ENCODE results near the gene LCE1E.

LCE1E gene

DNA sequence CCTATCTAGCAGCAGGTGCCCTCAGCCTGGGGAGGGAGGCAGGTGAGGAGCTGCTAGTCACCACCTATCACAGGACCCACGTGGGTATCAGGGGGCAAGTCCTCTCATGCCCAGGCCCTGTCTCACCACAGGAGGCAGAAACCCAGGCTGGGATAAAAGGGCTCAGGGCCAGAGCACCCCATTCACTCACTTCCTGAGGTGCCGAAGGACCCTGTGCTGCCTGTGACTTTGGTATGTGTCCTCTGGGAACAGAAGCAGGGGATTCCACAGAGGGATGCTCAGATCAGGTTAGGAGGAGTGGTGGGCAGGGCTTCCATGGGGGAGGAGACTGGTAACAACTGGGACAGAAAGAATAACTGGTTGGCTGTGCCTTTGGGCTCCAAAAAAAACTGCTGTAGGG, at the start of gene LCE1E:
Gene LCE1E, plus strand, starts transcription at position 181 of the 400 bp plus-strand sequence. CDS start 1,043 bp downstream, outside the sequence.
- Mint-ChIP-seq H3K36me3 (ENCODE audit: low read depth) (no peaks in the 10 kb centered on the region), H3K4me1 (no peaks in the 10 kb centered on the region), H3K4me3 (no peak within 1 kb of the TSS), H3K27ac (no peak within 1 kb of the TSS), H3K27me3 (peaks cover 27% of the 10 kb centered on the region), H3K9me3 (no peaks in the 10 kb centered on the region)
- ATAC-seq (no peak), DNase-seq (no peak)

GRCh38 chr1:152737997-152738396, 48.1 kb upstream of the LCE1E start:
- Mint-ChIP-seq H3K4me1 (no peaks in the 10 kb centered on the region), H3K27me3 (peaks cover 27% of the 10 kb centered on the region), H3K27ac (no peak overlapping the region), H3K9me3 (no peaks in the 10 kb centered on the region), H3K36me3 (ENCODE audit: low read depth) (no peaks in the 10 kb centered on the region), H3K4me3 (no peak overlapping the region)
- DNase-seq (no peak), ATAC-seq (no peak)

DNA sequence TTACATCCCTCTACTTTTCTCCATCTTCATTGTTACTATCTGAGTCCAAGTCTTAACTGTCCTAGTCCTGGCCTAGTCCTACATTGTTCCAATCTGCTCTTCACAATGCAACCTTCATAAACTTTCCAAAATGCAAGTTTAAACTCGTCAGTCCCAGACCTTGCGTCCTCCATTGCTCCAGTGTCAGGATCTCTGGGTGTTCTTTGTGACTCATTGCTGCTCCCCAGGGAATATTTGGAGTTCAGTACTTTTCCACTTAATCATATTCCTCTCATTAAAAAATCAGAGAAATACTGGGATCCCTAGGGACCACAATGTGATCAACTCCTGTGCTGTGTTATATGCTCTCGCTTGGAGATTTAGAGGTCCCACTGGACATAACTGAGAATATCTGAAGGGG, 46.2 kb upstream of the LCE1E start:
- Mint-ChIP-seq H3K27ac (no peak overlapping the region), H3K27me3 (peaks cover 26% of the 10 kb centered on the region), H3K36me3 (ENCODE audit: low read depth) (no peaks in the 10 kb centered on the region), H3K9me3 (no peaks in the 10 kb centered on the region), H3K4me3 (no peak overlapping the region), H3K4me1 (no peaks in the 10 kb centered on the region)
- ATAC-seq, result no peak
- DNase-seq, result no peak

DNA sequence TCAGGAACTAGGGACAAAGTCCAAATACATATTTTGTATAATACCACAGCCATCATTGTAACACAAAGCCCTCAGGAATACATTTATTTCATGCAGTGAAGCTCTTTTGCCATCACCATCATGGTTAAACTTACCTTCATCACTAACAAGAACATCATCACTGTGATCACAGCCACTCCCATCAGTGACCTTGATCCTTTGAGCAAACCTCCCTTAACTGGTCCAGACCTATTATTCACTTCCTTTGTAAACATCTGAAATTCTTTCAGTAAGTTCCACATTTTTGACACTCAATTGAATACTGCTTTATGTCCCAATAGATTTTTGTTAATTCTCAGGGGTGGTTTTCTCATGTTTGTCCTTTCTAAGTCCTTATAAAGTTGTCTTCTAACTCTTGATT, 44.4 kb upstream of the LCE1E start:
- ATAC-seq (no peak), DNase-seq (no peak)
- no peaks in the 10 kb centered on the region for H3K9me3 Mint-ChIP-seq
- H3K4me1 Mint-ChIP-seq, result no peaks in the 10 kb centered on the region
- no peak overlapping the region for H3K4me3 Mint-ChIP-seq
- H3K27ac Mint-ChIP-seq, result no peak overlapping the region
- H3K27me3 Mint-ChIP-seq, result peaks cover 16% of the 10 kb centered on the region
- no peaks in the 10 kb centered on the region for H3K36me3 Mint-ChIP-seq (ENCODE audit: low read depth)

DNA sequence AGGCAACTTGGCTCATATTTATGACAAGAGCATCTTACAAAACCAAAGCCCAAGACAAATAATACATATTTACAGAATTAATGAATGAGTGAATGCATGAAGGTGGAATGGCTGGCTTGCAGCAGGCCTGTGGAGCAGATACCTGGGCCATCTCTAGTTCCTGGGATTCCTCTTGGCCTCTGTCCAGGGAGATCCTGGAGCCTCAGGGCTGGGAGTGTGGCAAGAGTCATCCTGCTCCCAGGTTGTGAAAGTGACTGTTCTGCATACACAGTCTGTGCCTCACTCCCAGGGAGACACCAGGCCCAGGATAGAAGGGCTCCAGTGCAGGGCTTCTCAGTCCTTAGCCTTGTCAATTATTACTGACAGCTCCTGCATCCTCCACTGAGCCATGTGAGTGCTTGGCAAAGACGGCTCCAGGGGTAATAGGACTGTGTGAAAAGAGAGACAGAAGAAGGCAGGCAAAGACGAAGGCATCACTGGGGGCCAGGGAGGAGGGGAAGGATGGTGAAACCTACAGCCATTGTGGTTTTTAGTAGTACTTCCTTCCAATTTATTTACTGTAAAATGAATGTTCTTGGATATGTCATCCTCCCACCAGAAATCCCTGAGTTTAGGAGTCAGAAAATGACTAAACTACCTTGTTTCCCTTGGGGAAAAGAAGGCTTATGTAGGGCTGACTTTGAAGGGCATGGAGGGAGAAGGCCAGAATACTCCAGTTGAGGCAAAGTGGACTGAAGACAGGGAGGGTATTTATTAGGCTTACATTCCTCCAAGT, 42.5 kb upstream of the LCE1E start:
- H3K4me3 Mint-ChIP-seq, result no peak overlapping the region
- ATAC-seq, result no peak

DNA sequence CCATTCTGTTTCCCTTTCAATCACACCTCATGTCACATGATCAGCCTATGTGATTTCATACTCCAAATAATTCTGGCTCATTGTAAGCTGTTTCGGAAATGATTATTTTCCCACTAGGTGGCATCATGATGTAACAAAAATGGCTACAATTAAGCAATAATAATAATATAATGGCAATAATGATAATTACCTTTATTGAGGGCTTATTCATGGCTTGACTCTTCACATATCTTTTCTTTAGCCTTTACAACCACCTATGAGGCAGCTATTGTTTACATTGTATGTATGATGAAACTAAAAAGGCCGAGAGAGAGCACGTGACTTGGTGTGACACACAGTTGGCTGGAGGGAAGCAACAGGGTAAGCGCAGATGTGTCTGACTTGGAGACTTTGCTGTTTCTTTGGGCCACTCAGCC, 40.8 kb upstream of the LCE1E start:
- peaks cover 20% of the 10 kb centered on the region for H3K27me3 Mint-ChIP-seq
- no peaks in the 10 kb centered on the region for H3K36me3 Mint-ChIP-seq (ENCODE audit: low read depth)
- DNase-seq (no peak), ATAC-seq (no peak)
- H3K4me1 Mint-ChIP-seq, result no peaks in the 10 kb centered on the region
- no peaks in the 10 kb centered on the region for H3K9me3 Mint-ChIP-seq
- no peak overlapping the region for H3K4me3 Mint-ChIP-seq
- no peak overlapping the region for H3K27ac Mint-ChIP-seq

More for the DNA sequence above, 42.5 kb upstream of the LCE1E start:
- peaks cover 14% of the 10 kb centered on the region for H3K27me3 Mint-ChIP-seq
- H3K27ac Mint-ChIP-seq, result no peak overlapping the region
- no peaks in the 10 kb centered on the region for H3K4me1 Mint-ChIP-seq
- H3K9me3 Mint-ChIP-seq, result no peaks in the 10 kb centered on the region
- no peak for DNase-seq
- no peaks in the 10 kb centered on the region for H3K36me3 Mint-ChIP-seq (ENCODE audit: low read depth)

DNA sequence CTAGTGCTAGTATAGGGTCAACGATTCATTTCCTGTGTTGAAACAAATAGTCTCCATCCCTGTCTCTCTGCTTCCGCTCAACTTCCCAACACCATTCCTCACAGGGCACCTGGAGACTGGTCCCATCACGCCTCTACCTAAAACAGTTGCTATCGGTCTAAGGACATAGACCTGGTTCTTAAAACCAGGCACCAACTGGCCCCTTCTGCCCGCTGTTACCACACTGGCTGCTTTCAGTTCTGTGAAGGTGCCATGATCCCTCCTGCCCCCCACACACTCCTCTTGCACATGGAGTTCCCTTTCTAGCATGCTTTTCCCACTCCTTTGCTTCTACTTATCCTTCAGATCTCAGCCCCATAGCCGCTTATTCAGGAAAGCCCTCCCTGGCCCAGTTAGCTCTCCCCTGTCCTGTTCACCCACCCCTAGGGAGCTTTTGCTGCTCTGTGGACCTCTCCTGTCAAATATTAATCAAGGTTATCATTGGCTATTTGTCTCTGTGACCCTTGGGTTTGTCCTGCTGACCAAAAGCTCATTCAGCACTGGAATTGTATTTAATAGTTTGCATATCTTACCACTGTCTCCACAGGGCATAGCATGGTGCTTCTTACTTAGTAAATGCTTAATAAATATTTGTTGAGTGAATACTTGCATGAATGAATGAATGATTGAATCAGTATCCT, 40.2 kb upstream of the LCE1E start:
- H3K27ac Mint-ChIP-seq, result no peak overlapping the region
- H3K4me1 Mint-ChIP-seq, result no peaks in the 10 kb centered on the region
- H3K27me3 Mint-ChIP-seq, result peaks cover 23% of the 10 kb centered on the region
- no peaks in the 10 kb centered on the region for H3K9me3 Mint-ChIP-seq
- DNase-seq (no peak), ATAC-seq (no peak)
- no peak overlapping the region for H3K4me3 Mint-ChIP-seq
- no peaks in the 10 kb centered on the region for H3K36me3 Mint-ChIP-seq (ENCODE audit: low read depth)

DNA sequence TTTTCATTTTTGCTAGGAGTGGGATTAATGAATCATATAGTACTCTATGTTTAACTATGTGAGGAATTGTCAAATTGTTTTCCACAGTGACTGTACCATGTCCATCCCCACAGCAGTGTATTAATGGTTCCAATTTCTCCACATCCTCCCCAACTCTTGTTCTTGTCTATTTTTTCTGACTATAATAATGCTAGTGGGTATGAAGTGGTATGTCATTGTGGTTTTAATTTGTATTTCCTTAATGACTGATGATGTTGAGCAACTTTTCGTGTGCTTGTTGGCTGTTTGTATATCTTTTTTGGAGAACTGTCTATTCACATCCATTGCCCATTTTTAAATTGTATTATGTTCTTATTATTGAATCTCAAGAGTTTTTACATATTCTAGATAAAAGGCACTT, 38.2 kb upstream of the LCE1E start:
- Mint-ChIP-seq H3K36me3 (ENCODE audit: low read depth) (no peaks in the 10 kb centered on the region), H3K4me3 (no peak overlapping the region), H3K9me3 (no peaks in the 10 kb centered on the region), H3K27me3 (peaks cover 20% of the 10 kb centered on the region), H3K27ac (no peak overlapping the region), H3K4me1 (peaks cover 3% of the 10 kb centered on the region)
- no peak for ATAC-seq
- DNase-seq, result no peak

GRCh38 chr1:152752225-152752624, 33.8 kb upstream of the LCE1E start:
- no peak overlapping the region for H3K27ac Mint-ChIP-seq
- no peak overlapping the region for H3K4me3 Mint-ChIP-seq
- peak; percentile 28 for ATAC-seq
- H3K27me3 Mint-ChIP-seq, result peaks cover 28% of the 10 kb centered on the region
- peaks cover 3% of the 10 kb centered on the region for H3K4me1 Mint-ChIP-seq
- DNase-seq, result no peak
- no peaks in the 10 kb centered on the region for H3K9me3 Mint-ChIP-seq
- H3K36me3 Mint-ChIP-seq (ENCODE audit: low read depth), result no peaks in the 10 kb centered on the region

DNA sequence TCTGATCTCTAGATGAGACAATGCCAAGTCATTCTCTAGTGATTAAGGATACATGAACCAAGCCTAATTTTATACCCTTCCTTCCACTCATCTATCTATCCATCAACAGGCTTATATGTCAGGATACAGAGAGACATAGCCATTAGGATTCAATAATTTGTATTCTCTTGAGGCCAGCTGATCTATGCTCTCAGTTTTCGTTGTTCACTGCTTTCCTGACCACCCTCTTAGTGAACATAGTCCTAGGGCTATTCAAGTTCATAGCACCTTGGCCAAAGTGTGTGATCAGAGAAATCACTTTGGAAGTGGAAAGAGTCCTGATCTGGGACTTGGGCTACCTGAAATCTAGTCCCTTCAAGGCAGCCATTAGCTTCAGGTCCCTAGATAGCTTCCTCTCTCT, 32.5 kb upstream of the LCE1E start:
- no peak overlapping the region for H3K4me3 Mint-ChIP-seq
- no peaks in the 10 kb centered on the region for H3K9me3 Mint-ChIP-seq
- no peak for ATAC-seq
- no peak for DNase-seq
- H3K27ac Mint-ChIP-seq, result no peak overlapping the region
- H3K4me1 Mint-ChIP-seq, result peaks cover 3% of the 10 kb centered on the region
- no peaks in the 10 kb centered on the region for H3K36me3 Mint-ChIP-seq (ENCODE audit: low read depth)
- peaks cover 23% of the 10 kb centered on the region for H3K27me3 Mint-ChIP-seq

DNA sequence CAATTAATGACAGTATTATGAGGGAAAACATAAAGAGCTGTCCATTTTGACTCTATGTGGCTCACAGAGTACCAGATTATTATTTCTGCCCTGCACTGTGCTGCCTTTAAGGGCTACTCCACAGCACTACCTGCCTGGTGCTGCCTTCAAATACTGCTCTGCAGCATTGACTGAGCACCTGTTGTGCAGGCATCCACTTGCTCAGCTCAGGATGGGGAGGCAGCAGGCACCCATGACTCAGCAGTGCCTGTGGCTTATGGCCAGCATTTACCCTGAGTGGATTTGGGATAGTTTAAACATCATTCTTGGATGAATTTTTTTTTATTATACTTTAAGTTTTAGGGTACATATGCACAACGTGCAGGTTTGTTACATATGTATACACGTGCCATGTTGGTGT, 29.2 kb upstream of the LCE1E start:
- Mint-ChIP-seq H3K27me3 (peaks cover 12% of the 10 kb centered on the region), H3K27ac (no peak overlapping the region), H3K9me3 (no peaks in the 10 kb centered on the region), H3K4me1 (peaks cover 3% of the 10 kb centered on the region), H3K4me3 (no peak overlapping the region), H3K36me3 (ENCODE audit: low read depth) (no peaks in the 10 kb centered on the region)
- ATAC-seq (no peak), DNase-seq (no peak)

DNA sequence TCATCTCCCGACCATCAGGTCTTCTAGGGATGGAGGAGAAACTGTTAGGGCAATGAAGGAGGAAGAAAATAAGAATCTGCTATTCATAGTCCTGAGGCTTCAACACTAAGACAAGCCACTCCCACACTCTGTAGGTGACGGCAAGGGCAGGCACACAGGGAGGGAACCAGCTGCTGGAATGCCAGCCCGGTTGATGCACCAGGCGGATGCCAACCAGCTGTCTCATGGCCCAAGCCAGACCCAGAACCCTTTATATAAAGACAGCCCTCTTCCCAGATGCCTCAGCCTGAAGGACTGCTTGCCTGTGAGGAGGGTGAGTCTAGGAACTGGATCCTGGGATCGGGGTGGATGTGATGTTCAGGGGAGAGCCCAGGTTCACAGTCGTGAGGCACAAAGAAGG, 28.3 kb upstream of the LCE1E start, which contains the start of gene KPRP:
Gene KPRP, plus strand, starts transcription at position 279 of the 400 bp plus-strand sequence. CDS start 1,564 bp downstream, outside the sequence.
- Mint-ChIP-seq H3K36me3 (ENCODE audit: low read depth) (no peaks in the 10 kb centered on the region), H3K27ac (no peak within 1 kb of the TSS), H3K9me3 (no peaks in the 10 kb centered on the region), H3K4me1 (no peaks in the 10 kb centered on the region), H3K4me3 (no peak within 1 kb of the TSS), H3K27me3 (peaks cover 13% of the 10 kb centered on the region)
- DNase-seq (no peak), ATAC-seq (no peak)

GRCh38 chr1:152758636-152759035, 27.4 kb upstream of the LCE1E start:
- H3K36me3 Mint-ChIP-seq (ENCODE audit: low read depth), result no peaks in the 10 kb centered on the region
- ATAC-seq, result no peak
- H3K9me3 Mint-ChIP-seq, result no peaks in the 10 kb centered on the region
- H3K27me3 Mint-ChIP-seq, result peaks cover 12% of the 10 kb centered on the region
- no peak overlapping the region for H3K27ac Mint-ChIP-seq
- H3K4me3 Mint-ChIP-seq, result no peak overlapping the region
- no peak for DNase-seq
- no peaks in the 10 kb centered on the region for H3K4me1 Mint-ChIP-seq

GRCh38 chr1:152759453-152760173, 26.4 kb upstream of the LCE1E start:
- Mint-ChIP-seq H3K4me3 (no peak overlapping the region), H3K27me3 (peaks cover 12% of the 10 kb centered on the region), H3K4me1 (no peaks in the 10 kb centered on the region), H3K9me3 (no peaks in the 10 kb centered on the region), H3K36me3 (ENCODE audit: low read depth) (no peaks in the 10 kb centered on the region), H3K27ac (no peak overlapping the region)
- DNase-seq, result no peak
- no peak for ATAC-seq

Measured in activated naive CD8-positive, alpha-beta T cell treated with anti-CD3 and anti-CD28 coated beads, Interleukin-2, amount 50 U/mL, for 24 hours (primary cell).